GM19372 (cell line): Measurements from ENCODE around the gene KCNK13.

ENCODE experiments used
- ATAC-seq: cut with Tn5 transposase; IDR thresholded peaks from one replicate; pipeline ENCODE4 v1.9.1; 2021; ENCODE audit warnings: mild to moderate bottlenecking, low read depth, moderate library complexity; ENCODE audit not compliant: unreplicated experiment

The KCNK13 gene

DNA sequence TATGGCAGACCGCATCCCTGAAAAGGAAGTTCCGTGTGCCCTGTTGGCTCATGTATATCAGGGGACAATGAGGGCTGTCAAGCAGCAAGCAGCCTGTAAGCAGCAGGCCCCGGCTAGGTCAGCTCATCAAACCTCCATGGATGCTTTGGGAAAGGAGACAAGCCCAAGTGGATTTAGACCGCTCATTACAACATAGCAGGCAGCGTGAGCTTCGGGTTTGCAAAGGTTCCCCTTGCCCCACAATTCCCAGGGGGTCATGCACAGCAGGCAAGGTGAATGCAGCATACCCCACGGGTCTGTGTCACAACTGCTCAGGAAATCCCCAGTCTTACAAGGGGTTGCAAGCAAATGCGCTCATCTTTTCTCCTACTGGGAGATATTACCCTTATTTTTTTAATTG lies 54.6 kb downstream of the KCNK13 start:
- ATAC-seq: no peak

DNA sequence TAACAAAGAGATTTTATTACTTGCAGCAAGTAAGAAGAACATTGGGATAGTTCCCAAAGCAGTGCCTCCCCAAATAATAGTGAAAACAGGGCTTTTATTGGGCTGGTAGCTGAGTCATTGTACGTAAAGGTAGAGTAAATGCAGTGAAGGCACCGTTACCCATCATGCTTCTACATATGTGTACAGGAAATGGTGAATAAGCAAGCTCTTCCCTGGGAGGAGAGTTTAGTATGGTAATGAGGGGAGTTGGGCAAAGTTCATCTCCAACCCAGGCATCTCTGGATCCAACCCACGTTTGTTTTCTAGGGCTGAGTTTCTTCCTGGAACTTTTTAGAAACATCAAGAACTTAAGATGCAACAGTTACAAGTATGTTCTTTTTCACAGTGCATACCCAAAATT lies 56.2 kb downstream of the KCNK13 start:
- ATAC-seq: no peak

DNA sequence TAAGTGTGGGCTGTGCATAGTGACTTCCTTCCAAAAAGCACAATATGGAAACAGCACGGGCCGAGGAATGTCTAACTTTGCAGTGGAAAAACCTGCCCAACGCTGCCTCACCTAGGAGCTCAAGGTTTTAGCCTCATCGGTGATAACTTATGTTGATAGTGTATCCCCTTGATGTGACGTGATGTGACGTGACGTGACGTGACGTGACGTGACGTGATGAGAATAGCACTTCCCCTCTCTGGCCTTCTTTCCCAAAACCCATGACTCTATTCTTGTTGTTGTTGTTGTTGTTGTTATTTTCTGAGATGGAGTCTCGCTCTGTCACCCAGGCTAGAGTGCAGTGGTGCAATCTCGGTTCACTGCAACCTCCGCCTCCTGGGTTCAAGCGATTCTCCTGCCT lies 64.5 kb downstream of the KCNK13 start:
- no peak for ATAC-seq

DNA sequence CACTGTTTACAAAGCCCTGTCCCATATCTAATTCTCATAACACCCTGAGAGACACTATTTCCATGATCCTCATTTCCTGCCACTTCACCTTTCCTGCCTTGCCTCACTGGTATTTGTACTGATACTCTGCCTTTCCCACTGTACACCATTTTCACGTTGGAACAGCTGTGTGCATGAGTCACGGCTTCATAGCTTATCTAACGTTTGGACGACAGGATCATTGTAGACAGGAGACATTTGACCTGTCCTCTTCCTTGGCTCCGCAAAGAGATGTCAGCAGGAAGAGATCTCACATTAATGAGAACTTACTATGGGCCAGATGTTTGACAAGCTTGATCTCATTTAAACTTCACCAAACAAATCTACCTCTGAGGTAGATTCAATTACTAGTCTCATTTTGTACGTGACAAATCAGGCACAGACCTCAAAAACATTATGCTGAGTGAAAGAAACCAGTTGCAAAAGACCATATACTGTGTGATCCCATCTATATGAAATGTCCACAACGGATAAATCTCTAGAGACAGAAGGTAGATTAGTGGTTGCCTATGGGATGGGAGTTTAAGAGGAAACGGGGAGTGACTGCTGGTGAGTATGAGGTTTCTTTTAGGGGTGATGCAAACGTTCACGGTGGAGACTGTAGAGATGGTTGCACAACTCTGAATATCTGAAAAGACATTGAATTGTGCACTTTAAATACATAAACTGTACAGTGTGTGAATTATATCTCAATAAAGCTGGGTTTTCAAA lies 71.2 kb downstream of the KCNK13 start:
- ATAC-seq: no peak

DNA sequence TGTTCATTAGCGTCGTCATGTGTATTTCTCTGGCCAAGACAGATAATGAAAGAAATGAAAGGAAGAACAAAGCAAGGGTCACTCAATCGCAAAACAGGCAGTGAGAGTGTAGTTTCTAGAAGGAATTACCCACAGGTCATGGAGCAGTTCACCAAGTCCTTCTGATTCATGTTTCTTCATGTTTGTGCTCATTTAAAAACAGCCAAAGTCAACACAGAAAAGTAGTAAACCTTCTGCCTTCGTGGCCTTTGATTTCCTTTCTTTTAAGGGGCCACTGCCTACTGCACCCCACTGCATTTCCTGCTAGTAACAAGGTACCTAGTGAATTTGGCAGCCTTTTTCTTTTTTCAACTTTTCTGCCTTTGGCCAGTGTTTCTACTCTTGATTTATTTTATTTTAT lies 75.1 kb downstream of the KCNK13 start:
- ATAC-seq: no peak

DNA sequence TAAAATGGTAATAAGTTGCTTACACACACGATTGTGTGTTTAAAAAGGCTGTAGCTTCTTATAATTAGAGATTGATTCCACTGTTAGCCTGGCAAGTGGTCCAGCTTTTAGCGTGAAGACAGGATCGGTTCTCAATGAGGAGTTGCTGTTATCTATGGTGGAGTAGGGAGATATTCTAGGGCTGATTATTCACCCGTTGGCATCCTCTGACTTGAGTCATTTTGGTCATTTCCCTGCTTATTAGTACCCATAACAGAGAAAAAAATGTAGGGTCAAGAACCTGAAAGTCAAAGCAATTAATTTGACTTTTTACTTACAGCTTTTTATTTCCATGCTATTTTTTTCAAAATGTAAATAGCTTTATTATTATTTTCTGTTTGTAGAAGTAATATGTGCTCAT lies 76.0 kb downstream of the KCNK13 start:
- ATAC-seq: no peak

DNA sequence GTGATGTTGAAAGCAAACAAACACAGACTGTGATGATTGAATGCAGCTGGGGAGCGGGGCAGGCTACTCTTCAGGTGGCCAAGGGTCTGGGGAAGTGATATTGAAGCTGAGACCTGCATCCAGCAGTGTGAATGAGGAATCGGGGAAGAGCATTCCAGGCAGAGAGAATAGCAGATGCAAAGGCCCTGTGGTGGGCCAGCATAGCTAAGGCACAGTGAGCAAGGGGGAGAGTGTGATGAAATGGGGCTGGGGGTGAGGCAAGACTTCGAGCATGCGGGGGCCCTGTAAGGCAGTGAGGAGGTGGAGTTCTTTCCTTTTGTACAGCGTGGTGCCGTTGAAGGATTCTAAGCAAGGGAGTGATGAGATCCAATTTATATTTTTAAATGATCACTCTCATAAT lies 77.4 kb downstream of the KCNK13 start:
- no peak for ATAC-seq

DNA sequence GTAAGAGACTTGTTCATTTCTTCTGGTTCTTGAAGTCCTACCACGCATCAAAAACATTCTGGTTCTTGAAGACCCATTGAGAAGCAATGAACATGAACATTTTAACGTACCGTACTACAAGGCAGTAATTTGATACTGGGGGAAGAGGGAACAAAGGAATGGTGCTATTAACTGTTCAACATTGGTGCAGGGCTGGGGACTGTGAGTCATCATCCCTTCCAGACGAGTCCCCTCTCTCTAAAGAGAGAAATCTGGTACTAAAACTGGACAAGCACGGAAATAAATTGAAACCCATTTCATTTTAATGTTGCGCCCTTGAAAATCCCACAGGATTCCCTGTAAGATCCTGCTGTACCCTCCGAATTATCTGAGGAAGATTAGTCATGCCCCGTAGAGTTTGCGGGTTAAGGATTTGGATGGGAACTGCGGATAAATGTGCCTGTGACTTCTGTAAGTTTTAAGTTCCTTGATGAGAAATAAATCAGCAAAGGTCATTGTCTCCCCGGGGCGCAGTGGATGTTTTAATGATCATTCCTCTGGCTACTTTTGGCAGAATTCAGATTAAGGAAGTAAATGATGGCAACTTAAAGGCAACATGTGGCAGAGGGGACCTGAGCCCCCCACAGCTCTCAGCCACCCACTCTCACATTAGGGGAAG lies 78.6 kb downstream of the KCNK13 start:
- no peak for ATAC-seq

DNA sequence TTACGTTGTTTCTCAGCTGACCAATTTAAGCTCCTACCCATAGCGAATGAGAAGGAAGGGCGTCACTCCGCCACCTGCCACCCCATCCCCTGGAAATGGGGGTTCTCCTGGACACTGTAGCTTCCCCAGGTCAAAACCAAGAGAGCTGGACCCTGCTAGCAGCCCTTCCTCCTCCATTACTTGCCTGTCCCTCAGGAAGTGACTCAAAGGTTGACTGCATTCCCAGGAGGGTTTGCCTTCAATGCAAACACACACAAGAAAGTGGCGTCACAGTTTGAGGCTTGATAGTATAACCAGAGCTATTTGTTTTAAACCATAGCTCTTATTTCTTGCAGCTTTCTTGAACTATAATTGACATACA lies 79.1 kb downstream of the KCNK13 start:
- no peak for ATAC-seq

DNA sequence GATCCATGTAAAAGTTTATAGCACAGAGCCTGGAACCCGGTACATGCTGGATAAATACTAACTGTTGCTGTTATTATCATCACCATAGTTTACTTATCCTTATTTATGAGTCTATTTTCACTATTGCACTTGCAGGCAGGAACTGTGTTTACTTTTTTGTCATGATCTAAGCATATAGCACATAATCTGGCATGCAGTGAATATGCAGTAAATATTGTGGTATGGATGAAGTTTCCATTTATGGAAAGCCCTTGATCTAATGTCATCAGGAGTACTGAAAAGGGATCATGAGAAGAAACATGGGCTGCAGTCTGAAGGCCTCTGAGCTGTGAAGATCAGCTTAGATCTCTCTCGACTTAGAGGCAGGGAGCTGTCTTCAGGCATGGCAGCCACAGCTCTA lies 91.6 kb downstream of the KCNK13 start:
- no peak for ATAC-seq

DNA sequence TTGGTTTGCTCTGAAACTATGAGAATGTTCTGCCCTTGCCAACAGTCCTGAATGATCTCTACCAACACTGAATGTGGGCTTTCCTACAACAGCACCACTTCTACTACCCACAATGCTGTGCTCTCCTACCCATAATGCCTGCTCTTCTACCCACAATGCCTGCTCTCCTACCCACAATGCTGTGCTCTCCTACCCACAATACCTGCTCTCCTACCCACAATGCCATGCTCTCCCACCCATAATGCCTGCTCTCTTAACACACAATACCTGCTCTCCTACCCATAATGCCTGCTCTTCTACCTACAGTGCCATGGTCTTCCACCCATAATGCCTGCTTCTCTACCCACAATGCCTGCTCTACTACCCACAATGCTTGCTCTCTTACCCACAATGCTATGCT lies 92.3 kb downstream of the KCNK13 start:
- no peak for ATAC-seq

DNA sequence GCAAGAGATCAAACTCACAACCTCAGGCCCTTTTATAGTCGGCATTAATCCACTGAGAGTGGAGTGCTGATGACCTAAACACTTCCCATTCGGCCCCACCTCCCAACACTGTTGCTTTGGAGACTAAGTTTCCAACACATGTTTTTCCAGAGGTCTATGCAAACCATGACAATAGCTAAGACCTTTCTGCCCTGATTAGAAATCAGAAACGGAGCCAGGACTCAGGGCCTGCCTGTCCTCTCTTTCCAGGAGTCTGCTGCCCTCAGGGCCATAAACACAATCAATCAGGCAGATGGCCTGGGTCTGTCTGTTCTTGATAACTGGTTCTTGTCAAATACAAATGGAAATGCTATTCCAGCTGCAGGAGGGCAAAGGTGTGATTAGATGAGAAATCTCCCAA lies 97.4 kb downstream of the KCNK13 start:
- no peak for ATAC-seq

DNA sequence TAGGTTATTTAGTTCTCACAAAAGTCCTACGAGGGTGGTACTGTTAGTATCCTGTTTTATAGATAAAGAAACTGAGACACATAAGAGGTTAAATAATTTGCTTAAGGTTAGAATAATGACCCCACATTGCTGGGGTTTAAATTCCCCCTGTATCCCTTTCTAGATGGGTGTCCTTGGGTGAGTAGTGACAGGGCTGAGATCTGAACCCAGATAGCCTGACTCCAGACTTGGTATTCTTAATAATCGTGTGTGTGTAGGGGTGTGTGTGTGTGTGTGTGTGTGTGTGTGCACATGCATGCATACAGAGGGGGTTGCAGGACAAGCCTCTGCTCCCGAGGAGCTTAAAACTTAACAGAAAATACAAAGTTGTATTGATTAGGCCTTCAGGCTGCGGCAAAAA lies 97.9 kb downstream of the KCNK13 start:
- no peak for ATAC-seq

DNA sequence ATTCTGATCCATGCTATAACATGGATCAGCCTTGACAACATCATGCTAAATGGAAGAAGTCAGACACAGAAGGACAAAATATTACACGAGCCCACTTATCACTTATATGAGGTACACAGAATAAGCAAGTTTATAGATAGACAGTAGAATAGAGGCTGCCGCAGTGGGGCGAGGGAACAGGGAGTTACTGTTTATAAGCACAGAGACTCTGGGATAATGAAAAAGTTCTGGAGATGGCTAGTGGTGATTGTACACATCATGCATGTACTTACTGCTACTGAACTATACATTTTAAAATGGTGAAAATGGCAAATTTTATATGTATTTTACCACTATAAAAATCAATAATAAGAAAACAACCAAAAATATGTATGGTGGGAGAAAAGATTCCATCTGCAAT lies 99.3 kb downstream of the KCNK13 start:
- ATAC-seq: no peak

DNA sequence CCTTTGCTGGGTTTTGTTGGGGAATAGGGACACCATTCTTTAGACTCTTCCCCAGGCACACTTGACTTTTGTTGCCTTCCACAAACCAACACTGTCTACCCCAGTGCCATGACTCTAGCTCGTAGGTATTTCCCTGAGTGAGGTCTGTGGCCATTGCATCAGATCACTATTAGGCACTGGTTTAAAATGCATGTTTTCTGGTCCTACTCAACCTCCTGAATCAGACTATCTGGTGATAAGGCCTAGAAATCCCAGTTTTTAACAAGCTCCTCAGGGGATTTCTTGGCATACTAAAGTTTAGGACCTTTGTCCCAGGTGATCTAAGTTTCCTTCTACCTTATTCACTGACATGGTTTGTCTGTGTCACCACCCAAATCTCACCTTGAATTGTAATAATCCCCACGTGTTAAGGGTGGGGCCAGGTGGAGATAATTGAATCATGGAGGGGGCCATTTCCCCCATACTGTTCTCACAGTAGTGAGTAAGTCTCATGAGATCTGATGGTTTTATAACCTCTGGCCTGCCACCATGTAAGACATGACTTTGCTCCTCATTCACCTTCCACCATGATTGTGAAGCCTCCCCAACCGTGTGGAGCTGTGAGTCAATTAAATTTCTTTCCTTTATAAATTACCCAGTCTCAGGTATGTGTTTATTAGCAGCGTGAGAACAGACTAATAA lies 106.8 kb downstream of the KCNK13 start:
- no peak for ATAC-seq

DNA sequence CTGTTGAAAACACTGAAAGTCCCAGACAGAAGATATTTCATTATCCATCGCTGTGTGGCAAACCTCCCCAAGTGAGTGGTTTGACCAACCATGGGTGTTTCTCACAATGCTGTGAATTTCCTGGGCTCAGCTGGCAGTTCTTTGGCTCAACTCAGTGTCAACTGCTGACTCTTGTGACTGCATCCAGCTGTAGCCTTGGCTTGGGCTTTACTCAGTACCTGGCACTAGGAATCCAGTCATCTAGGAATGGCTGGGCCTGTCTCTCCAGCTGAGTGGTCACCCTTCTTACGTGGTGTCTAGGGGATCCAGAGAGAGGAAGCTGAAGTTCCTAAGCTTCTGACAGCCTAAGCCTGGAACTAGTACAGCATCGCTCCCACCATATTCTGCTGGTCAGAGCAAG lies 113.8 kb downstream of the KCNK13 start:
- ATAC-seq: no peak

DNA sequence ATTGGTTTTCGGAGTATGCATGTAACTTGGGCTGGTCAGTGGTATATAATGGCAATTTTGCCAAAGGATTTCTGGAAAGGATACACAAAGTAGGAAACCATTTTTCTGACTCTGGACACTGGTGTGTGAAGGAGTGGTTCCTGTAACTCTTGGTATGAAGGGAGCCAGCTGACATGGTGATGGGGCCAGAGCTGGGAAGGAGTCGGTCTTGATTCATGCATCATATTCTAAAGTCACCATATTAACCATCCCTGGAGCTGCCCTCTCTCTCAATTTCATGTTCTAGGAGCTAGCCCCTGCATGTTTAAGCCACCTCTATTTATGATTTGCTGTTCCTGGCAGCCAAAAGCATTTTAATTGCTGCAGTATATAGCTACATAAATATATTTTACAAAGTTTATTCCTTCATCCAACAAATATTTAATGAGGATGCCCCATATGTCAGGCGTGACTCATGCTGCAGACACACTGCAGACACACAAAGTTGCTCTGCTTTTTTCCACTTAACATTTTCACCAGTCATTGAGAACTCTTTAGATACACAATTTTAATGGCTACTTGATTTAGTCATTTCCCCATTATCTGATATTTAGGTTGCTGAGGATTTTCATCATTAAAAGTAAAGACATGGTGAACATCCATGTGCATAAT lies 115.9 kb downstream of the KCNK13 start:
- ATAC-seq: no peak

DNA sequence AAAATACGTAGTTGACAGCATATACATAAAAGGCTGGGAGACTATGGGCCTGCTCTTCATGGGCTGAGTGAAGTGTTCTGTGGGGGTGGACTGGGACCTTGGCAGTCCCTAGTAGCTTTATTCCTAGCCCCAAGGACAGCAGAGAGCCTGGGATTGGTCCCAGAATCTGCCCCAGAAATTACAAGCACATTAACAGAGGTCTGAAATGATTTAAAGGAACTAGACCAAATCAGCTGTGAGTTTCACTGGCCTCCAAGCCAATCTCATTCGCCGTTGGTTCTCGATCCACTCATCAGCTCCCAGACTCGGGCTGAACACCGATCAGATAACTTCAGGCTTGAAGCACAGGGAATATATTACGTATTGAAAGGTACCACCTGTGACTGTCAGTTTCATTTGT lies 117.6 kb downstream of the KCNK13 start:
- no peak for ATAC-seq

DNA sequence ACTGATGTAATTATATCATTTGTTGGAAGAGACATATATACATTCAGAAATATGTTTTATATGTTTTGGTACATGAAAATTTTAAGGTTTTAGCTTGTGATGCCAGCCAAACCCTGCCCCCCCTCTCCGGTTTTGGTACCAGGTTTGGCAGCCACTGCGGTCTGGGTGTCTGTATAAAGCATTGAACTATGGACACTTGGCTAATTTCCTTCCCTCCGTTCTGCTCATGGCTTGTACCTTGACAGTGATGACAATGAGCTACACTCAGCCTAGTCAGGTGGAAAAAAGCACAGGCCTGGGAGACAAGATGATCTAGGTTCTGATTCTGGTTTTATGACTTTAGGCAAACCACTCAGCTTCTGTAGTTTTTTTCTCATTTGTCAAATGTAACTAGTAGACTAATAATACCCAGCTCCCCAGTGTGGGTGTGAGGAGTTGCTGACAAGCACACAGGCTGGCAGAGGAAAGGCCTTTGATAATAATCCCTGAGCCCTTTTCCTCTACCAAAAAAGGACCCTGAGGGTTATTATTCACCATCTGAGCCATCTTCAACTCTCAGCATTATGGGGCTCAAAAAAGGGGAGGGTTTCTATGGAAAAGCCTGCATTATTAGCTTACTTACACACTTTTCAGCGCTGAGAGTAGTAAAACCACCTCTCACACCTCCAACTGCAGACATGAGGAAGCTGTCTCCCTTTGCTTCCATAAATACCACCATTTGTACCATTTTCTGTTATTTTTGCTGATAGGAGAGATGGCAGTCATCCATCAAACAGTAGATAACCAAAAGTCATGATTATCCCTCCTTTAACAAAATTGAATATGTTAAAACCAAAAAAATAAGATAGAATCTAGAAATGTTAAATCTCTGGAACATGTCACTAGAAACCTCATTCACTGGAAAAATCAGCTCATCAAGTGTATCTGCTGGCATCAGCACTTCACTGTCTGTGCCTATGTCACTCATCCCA lies 118.3 kb downstream of the KCNK13 start:
- ATAC-seq: no peak

DNA sequence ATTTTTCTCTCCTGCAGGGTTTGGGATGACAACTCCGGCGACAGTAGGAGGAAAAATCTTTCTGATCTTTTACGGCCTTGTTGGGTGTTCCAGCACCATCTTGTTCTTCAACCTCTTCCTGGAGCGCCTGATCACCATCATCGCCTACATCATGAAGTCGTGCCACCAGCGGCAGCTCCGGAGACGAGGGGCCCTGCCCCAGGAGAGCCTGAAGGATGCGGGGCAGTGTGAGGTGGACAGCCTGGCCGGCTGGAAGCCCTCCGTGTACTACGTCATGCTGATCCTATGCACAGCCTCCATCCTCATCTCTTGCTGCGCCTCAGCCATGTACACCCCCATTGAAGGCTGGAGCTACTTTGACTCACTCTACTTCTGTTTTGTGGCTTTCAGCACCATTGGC lies 122.3 kb downstream of the KCNK13 start:
- no peak for ATAC-seq
